Activated T-cell treated with anti-CD3 and anti-CD28 coated beads for 24 hours (primary cell): ENCODE data around the gene CAPS.

ENCODE experiments used
- DNase-seq: peaks from one replicate; pipeline ENCODE4 v3.0.0-alpha.2; 2020; ENCODE audit warnings: low read depth

Gene CAPS

DNA sequence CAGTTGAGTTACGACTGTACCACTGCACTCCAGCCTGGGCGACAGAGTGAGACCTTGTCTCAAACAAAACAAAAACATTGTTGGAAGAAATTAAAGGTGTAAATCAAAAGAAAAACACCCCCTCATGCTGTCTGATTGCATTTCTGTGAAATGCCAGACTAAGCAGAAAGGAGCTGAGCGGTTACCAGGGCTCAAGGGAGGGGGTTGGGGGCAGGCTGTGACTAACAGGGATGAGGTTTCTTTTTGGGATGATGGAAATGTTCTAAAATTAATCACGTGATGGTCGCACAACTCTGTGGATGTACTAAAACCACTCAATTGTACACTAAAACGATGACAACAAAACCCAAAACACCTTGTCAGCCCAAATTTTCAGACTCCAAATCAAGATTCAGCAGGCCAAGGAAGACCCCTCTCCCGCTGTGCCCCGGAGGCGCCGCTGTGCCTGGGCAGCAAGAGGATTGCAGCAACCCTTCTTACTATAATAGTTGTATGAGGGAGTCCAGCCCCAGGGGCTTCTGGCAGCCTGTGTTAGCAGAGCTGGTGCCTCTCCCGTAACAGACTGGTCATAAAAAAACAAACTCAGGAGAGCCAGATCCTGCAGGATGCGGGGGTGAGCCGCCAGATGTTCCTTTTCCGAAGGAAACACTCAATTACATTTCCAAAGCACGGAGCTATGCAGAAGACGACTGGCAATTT lies 20.9 kb downstream of the CAPS start:
- no peak for DNase-seq

DNA sequence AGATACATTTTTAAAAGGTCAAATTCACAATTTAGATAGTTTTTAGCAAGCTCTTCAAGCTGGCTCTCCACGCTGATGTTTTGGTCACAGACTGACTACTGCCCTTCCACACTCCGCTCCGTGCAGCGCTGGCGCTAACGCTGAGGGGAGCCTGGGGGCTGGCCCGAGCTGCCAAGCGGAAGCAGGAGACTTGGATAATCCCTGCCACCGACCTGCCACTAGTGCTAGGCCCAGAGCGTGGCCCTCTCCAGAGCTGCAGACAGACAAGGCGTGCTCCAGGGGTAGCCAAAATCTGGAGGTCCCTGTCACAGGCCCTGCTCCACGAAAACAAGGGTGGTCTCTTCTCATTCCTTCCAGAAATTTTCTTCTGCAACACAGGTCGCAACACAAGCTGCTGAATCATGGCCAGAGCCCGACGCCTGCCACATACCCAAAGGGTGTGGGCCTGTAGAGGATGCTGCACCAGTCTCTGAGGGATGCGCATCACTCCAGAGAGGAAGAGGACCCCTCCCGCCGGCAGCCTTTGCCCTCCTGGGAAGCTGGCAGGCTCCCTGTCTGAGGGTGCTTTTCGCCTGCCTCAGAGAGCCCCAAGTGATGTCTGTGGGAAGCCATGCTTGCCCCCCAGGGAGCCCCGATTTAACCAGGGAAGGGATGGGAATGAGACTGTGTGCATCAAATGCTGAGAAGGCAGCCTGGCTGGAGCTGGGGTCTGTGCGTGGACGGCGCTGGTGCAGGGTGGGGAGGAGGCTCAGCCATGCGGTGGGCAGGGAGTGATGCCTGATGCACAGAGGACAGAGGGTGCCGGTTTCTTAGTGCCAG lies 21.6 kb downstream of the CAPS start:
- DNase-seq, result no peak

DNA sequence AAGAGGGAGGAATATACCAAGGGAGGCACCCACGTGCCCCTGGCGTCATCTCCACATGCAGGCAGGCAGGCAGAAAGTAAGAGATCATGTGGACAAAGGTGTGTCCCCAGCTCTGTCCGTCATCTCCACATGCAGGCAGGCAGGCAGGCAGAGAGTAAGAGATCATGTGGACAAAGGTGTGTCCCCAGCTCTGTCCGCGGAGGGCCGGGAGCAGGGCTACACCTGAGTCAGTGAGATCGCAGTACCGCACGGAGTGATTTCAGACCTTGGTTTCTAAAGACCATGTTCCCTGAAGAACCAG lies 22.2 kb downstream of the CAPS start:
- no peak for DNase-seq

DNA sequence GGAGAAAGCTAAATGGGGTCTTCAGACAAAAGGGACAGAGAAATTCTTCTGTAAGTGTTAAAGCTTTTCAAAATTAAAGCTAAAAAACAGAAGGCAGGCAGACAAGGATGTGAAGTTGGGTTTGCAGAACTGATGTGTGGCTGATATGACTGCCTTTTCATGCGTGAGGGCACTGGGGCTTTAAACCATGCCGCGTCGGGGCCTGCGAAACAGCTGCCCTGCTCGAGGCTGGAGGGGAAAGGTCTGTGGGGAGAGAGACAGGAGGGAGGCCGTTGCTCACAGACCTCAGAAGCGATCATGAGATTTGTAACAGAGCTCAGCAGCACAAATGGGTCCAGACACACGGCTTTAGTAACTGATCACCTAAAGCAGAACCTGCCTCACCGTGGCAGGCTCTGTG lies 23.5 kb downstream of the CAPS start:
- DNase-seq, result no peak

DNA sequence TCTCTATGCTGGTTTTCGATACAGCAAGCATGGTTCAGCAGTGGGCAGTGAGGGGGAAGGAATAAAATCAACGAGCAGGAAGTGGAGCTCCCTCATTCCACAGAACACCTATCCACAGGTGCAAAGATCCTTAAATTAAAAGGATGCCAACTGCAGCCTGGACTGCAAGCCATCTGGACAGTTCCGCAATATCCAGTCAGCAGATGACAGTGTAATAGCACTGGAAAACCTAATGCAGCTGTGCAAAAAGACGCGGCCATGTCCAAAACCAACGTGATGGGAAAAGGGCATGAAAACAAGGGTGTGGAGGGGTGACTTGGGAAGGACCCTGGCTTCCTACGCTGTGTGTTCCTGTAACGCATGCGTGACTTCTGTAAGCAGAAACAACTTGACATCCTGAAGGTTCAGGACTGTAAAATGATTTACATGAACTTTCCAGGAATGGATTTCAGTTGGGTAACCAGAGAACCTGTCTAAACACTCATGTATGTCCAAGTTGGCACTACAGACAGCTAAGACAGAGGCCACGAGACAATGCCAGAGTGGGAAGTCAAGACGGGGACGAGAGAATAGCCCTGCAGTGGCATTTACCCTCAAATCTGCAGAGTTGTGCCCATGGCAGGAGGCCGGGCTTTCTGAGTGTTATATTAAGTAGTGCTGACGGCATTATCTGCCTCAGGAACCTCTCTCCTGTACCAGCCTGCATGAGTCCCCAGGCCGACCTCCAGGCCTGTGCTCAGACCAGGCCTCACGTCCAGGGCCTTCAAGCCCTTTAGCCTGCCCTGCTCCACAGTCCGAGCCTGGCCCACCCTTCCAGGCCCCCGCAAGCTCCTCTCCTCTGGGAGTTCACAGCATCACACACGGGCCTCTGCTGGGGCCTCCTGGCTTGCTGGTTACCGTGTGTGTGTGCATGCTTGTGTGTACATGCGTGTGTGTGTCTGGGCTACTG lies 26.5 kb downstream of the CAPS start:
- DNase-seq, result no peak

DNA sequence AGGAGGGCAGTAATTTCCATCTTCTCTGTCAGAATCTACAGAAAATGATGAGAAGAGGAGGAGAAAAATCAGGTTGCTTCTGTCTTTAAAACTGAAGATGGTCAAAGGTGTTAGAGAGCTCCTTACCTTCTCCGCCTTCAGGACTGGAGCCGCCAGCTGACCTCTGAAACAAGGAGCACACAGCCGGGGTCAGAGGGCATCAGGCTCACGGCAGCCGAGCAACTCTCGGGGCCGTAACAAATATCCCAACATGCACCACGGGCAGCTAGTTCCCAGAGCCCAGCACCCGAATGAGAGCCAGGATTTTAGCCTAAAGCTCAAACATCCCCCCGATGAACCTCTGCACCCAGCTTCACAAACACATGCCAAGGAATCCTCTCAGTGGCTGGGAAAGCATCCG lies 27.6 kb downstream of the CAPS start:
- no peak for DNase-seq

DNA sequence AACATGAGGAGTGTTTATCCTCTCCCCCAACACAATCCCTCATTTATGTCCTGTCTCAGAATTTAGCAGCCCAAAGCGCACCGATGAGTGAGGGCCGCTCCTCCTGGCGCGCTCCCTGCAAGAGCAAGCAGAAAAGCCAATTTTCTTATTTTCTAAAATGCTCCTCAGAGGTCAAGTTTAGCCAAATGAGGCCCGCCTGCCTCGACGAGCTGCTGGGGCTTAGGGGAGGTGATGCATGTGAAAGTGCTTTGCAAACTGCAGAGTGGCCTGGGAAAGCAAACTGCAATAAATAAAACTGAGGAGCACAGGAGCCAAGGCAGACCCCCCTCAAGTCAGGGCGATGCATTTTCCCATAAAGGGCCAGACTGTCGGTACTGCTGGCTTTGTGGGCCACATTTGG lies 29.0 kb downstream of the CAPS start:
- no peak for DNase-seq

DNA sequence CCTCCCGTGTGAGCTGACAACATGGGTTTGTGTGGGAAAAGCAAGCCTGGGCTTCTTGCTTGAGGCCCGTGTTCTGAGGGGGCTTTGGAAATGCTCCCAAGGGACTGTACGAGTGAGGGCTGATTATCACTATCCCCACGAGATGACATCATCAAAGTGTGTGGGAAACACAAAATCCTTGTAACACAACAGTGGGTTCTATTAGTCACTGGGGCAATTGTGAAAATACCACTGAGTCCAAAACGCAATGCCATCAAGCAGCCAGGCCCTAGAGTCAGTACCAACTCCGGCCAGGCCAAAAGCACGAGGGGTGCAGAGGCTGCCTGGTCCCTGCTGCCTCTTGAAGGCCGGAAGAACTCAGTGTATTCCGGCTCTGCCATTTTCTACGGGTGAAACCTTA lies 29.6 kb downstream of the CAPS start:
- DNase-seq, result no peak

DNA sequence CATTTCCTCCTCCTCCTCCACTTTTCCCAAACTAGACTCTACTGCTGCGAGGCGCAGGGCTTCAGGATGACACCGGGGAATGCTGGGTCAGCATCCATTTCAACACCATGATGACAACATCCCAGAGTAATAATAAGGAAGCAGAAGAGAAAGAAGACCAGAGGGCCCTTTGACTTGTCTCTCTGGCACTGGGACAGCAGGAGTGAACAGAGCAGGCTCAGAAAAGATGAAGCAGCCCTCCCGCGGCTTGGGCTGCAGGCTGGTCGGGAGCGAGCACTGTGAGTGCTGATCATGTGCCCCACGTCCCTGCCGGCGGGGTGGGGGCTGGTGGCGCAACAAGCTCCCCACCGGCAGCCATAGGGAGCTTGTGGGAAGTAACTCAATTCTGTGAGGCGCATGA lies 33.4 kb downstream of the CAPS start:
- DNase-seq, result no peak

DNA sequence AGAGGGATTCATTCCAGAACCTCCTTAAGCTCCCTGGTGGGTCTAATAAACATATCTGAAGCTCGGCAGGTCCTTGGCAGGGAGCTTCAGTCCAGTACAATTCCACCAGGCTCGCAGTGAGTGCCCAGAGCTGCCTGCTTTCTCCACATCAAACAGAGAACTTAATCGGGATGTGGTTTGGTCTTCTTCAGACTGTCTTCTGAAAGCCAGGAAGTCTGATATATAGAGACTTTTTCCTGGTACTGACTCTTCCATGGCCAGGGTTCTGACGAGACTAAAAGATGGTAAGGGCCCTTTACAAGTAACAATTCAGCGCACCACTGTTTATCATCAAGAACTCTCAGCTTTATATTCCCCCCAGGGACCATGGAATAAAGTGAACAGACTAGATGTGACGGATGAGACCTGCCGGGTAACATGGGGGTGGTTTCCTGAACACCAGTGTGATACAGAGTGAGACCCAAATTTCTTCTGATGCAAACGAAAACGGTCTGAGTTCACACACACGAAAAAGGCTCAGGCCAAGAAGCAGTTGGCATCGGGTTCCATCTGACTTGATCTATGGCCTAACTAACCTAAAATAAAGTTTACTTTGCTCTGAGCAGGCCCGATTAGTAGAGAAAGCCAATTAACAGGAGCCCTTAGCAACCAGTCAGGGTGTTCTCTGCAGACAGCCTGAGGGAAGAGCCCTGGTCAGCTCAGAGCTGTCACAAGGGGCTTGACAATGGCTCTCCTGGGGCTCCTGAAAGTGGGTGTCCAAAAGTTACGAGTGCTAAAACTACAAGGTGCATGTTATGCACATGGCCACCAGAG lies 34.9 kb downstream of the CAPS start:
- no peak for DNase-seq

DNA sequence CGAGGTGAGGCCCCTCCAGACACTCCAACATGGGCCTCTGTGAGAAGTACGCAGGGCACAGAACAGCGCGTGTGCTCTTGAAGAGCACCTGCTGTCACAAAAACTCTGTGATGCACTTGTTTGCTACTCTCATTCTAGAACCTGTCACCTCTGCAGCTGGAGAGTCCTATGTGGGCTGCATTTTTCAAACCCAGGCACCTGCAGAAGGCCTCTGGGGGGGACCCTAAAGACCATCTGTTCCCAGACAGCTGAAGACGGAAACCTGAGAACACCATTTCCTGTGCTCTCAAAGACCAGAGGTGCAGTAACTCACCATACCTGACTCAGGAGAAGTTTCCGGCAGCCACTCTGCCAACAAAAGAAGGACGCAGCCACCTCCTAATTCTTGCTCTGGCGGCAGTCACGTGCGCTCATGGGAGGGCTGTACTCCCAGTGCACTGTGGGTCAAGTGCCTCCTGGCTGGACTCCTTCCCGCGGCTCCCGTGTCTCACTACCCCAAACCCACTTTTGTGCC lies 35.8 kb downstream of the CAPS start:
- peak; percentile 28 for DNase-seq

DNA sequence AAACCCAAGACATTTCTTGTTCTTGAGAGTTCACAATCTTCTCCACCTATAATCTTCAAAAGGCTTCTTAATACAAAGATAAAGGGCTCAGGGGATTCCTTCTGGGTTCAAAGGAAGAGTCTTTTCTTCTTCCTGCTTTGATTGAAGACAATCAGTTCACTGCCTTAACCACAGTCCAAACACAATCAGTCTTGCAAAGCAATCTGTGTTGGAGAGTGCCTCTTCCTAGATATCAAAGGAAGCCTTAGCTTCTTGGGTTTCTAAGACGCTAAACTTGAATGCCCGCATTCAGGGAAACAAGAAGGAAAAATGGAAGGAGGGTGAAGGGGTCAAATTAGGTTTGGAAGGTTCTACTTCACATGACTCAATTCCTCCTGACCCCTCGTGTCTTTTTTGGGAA lies 36.7 kb downstream of the CAPS start:
- DNase-seq, result no peak

DNA sequence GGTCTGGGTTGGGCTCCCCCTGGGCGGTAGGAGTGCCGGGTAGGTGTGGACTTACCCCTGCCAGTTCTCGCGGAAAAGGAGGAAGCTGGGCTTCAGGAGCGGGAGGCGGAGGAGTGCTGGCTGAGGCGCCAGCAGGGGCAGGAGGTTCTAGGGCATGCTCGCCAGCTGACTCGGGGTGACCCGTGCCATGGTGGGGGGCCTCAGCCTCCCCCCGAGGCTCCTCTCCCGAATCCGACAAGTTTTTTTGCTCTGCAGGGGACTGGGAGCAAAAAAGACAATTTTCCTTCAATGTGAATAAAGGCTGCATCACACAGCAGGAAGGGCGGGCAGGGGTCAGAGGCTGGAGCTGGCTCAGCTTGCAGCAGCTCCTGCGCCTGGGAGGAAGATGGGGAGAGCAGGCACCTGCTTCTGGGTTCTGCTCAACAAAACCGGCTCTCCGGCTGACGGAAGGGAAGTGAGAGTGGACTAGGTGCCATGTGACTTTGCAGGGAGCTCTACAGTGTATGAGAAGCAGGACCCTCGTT lies 37.3 kb downstream of the CAPS start:
- no peak for DNase-seq

DNA sequence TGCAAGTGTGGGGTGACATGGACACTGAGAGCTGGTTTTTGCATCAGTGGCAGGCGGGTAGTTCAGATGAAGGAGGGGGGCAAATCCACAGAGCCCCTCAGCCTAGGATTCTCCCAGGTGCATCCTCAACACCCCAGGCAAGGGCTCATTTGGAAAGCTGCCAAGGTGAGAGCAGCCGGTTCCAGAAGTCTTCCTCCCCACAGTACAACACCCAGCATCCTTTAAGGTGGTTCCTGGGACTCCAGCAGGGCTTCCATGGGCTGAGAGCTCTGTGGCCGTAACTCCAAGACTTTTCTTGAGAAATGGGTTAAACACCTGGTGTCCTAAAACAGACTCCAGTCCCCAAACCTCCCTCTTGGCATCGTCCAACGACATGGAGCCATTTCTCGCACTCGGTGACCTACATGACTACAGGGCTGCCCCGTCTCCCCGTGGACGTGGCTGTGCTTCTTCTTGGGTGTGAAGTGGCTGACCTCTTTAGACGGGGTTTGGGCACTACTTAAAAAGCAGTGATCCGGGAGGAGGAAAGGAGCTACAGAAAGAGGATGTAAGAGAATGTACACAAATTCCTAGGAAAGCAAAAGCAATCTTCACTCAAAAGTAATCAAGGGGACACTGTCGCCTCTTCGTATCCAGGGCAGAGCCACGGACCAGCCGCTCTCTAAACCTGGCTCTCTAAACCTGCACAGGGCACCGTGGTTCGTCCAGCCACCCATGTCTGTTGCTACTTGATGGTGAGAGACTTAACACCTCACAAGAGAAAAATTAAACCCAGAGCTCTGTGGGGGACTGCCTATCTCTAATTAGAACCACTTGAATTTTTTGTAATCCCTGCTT lies 38.4 kb downstream of the CAPS start:
- DNase-seq, result no peak

DNA sequence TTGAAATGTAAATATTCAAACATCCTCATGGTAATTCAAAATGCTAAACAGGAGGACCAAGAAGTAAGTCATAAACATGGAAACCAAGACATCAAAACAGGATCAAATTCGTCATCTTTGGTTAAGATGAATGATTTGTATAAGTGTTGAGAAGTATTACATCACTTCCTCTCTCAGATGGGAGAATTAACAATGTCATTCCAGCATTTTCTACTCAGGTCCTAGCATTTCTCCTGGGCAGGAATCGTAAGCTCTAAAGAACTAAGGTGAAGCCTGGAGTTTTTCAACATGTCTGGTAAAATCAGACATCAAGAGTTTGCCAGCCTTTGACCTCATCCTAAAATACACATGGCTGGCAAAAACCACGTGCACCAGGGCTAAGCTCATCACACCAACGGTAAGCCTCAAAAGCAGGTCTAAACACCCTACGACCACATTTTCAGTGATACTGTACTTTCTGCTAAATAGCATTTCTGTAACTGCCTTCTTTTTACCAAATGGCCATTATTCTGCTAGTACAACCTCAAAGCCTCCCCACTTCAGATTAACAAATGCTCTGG lies 39.1 kb downstream of the CAPS start:
- no peak for DNase-seq

DNA sequence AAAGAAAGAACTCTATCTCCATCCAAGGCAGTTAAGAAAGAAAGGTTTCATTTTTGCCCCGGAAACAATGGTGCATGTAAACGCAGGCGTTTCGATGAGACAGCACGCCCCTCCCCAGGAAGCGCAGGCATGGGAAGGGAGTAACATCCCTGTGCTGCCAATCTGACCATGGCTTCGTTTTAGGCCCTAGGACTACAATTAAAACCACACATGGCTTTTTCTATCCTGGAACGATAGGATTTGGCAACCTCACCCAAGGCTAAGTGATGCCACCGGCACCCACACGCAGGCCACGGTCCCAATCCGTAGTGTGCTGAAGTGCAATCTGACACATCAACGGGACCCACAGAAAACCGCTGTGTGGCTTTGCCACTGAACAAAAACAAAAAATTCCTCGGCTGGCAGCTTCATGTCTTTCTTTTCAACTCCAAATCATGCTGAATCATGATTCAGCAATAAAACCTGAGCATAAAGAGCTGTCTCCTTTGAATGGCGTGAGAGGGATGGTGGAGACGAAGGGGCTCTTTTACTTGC lies 39.7 kb downstream of the CAPS start:
- DNase-seq, result no peak

DNA sequence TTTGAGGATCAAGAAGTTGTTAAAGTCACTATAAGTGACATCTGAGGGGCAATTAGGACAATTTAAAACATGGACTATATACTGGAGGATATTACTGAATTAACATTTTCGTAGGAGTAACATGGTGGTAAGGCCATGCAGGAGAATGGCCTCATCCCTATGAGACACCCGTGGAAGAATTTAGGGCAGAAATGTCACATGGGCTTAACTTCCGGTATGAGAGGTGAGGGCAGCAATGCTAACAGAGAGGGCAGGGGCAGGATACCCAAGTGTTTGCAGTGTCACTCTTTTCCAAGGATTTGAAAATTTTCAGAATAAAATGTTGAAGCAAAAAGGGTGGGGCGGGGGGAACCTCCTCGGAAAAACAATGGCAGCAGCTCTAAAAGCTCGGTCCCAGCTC lies 40.2 kb downstream of the CAPS start:
- no peak for DNase-seq

DNA sequence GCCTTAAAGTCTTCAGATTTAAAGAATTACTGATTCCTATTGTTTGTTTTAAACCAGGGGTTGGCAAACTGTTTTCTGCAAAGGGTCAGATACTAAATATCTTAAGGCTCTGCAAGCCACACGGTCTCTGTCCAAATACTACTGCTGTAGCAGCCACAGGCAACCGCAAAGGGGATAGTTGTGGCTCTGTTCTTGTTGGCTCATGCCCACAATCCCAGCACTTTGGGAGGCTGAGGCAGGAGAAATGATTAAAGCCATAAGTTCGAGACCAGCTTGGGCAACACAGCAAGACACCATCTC lies 41.5 kb downstream of the CAPS start:
- no peak for DNase-seq

DNA sequence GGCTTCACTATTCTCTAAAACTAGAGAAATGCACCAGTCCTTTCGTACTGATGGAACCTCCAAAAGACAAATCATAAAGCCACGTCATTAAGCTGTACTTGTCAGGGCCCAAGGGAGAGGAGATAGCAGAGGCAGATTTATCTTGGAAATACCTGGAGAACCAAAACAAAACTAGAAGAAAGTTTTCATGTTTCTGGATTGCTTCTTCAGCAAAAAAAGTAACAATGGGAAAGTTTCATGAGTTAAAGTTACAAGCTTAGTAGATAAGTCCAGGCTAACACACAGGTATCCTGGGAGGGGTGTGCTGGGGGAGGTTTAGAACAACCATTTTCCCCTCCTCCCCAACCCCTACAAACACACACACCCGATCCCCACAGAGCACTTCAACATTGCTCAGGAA lies 42.3 kb downstream of the CAPS start:
- DNase-seq, result no peak

DNA sequence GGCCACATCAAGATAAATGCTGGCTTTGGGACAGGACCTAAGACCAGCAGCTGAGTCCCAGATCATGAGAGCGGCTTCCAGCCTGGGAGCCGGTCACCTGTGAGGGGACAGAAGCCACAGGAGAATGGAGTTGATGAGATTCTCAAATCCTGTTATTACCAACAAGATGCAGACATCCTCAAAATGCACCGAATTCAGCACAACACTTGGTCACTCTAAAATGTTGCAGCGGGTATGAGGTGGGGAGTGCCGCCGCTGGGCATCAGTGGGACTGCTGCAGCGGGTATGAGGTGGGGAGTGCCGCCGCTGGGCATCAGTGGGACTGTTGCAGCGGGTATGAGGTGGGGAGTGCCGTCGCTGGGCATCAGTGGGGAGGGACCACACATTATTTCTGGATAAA lies 42.7 kb downstream of the CAPS start:
- DNase-seq, result no peak
